Hepatocyte (in vitro differentiated cells): ENCODE data around the gene CLDN5. TPM values are rescaled to one million over a fixed set of nuclear protein-coding genes. Genes with fewer than 3 reads are reported as not detected.

Experiments
- DNase-seq: peaks from one replicate; pipeline ENCODE4 v3.0.0-alpha.2; 2016; ENCODE audit warnings: low spot score
- H2AFZ ChIP-seq: fragments of 200-600 bp; sonication (generic); 2 replicates; pipeline ENCODE4 v1.6.0; 2016; ENCODE audit warnings: antibody characterized with exemption, mild to moderate bottlenecking
- H3K27ac ChIP-seq: fragments of 200-600 bp; sonication (generic); 2 replicates; pipeline ENCODE4 v1.5.1; 2016; ENCODE audit warnings: mild to moderate bottlenecking
- H3K27me3 ChIP-seq: fragments of 200-600 bp; sonication (generic); 2 replicates; pipeline ENCODE4 v1.6.1; 2016
- H3K36me3 ChIP-seq: fragments of 200-600 bp; sonication (generic); replicated peaks from 2 replicates; pipeline ENCODE4 v1.5.1; 2016; ENCODE audit warnings: low read depth; ENCODE audit not compliant: insufficient read depth
- H3K4me1 ChIP-seq: fragments of 200-600 bp; sonication (generic); 2 replicates; pipeline ENCODE4 v1.5.1; 2016; ENCODE audit warnings: mild to moderate bottlenecking, moderate library complexity; ENCODE audit not compliant: insufficient read depth
- H3K4me2 ChIP-seq: fragments of 200-600 bp; sonication (generic); 2 replicates; pipeline ENCODE4 v1.6.0; 2016
- H3K4me3 ChIP-seq: fragments of 200-600 bp; sonication (generic); 2 replicates; pipeline ENCODE4 v1.5.1; 2016; ENCODE audit warnings: mild to moderate bottlenecking
- H3K79me2 ChIP-seq: fragments of 200-600 bp; sonication (generic); 2 replicates; pipeline ENCODE4 v1.6.0; 2017; ENCODE audit warnings: mild to moderate bottlenecking
- H3K9me2 ChIP-seq: fragments of 200-600 bp; sonication (generic); replicated peaks from 2 replicates; pipeline ENCODE4 v1.6.0; 2017; ENCODE audit warnings: mild to moderate bottlenecking; ENCODE audit not compliant: insufficient read depth
- H3K9me3 ChIP-seq: fragments of 200-600 bp; sonication (generic); 2 replicates; pipeline ENCODE4 v1.5.1; 2016; ENCODE audit warnings: low read depth, mild to moderate bottlenecking
- H4K20me1 ChIP-seq: fragments of 200-600 bp; sonication (generic); 2 replicates; pipeline ENCODE4 v1.6.0; 2016; ENCODE audit warnings: mild to moderate bottlenecking; ENCODE audit not compliant: insufficient read depth, poor library complexity, severe bottlenecking
- EZH2 ChIP-seq: fragments of 200-600 bp; sonication (generic); IDR thresholded peaks from 2 replicates; pipeline ENCODE4 v1.6.1; 2016; ENCODE audit warnings: antibody characterized with exemption, mild to moderate bottlenecking, borderline replicate concordance
- EZH2phosphoT487 ChIP-seq: fragments of 200-600 bp; sonication (generic); IDR thresholded peaks from one replicate; pipeline ENCODE4 v1.6.1; 2018; ENCODE audit warnings: antibody characterized with exemption, mild to moderate bottlenecking, low read depth, moderate library complexity; ENCODE audit not compliant: unreplicated experiment, severe bottlenecking
- WGBS: methylation state at CpG from one replicate; pipeline ENCODE4 v1.1.6; 2016; ENCODE audit warnings: low lambda C conversion rate; ENCODE audit errors: missing lambda C conversion rate; 5-methylcytosine and 5-hydroxymethylcytosine counted together
- polyA plus RNA-seq: library from polyadenylated mRNA; unstranded; fragments of >200 nt; fragmentation: Nextera tagmentation; extraction: Ambion mirVana; gene quantifications from 2 replicates; pipeline ENCODE4 v1.2.1, GENCODE V29; 2016
- total RNA-seq: library from RNA; depleted of rRNA; stranded (reverse); fragments of >200 nt; gene quantifications from 2 replicates; pipeline ENCODE4 v1.2.3, GENCODE V29; 2014
- TF ChIP-seq, protein P1 (sequence below): fragments of 200-600 bp; sonication (generic); IDR thresholded peaks from 2 replicates; pipeline ENCODE4 v1.5.1; 2016; ENCODE audit warnings: antibody characterized with exemption, mild to moderate bottlenecking; ENCODE audit not compliant: poor library complexity

CLDN5 gene
- total and polyA plus RNA-seq, 2 experiments from 2014 or later: 4.9 to 9.9 TPM

DNA sequence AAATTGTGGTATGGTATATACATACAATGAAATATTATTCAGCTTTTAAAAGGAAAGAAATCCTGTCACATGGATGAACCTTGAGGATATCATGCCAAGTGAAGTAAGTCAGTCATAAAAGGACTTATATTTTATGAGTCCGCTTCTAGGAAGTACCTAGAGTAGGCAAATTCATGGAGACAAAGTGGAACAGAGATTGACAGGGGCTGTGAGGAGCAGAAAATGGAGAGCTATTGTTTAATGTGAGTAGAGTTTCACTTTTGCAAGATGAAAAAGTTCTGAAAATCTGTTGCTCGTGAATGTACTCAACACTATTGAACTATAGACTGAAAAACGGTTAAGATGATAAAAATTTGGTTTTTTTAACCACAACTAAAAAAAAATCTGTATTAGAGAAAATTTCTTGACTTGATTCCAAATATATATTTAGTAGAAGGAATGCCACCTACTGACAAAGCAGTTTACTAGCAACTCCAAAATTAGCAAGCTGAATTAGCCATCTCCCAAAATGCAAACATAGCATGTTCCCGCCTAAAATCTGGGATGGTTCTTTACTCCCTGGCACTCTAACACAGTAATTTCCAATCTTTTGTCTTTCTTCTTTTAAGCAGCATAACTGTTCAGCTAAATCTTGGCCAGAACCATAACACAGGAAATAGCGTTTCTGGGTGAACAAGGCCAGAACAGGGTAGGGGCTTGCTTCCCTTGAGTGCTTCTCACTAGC lies 46.7 kb downstream of the CLDN5 start:
- Histone ChIP-seq H2AFZ (no peak overlapping the region), H3K27ac (no peak overlapping the region), H3K36me3 (no peaks in the 10 kb centered on the region), H3K79me2 (peaks cover 56% of the 10 kb centered on the region), H3K27me3 (no peaks in the 10 kb centered on the region), H3K4me3 (peak overlapping the region; percentile 15), H4K20me1 (peaks cover 17% of the 10 kb centered on the region), H3K9me2 (no peaks in the 10 kb centered on the region), H3K4me2 (peak overlapping the region; percentile 74), H3K4me1 (no peaks in the 10 kb centered on the region), H3K9me3 (no peaks in the 10 kb centered on the region)
- DNase-seq: no peak
- TF ChIP-seq, protein P1, sequence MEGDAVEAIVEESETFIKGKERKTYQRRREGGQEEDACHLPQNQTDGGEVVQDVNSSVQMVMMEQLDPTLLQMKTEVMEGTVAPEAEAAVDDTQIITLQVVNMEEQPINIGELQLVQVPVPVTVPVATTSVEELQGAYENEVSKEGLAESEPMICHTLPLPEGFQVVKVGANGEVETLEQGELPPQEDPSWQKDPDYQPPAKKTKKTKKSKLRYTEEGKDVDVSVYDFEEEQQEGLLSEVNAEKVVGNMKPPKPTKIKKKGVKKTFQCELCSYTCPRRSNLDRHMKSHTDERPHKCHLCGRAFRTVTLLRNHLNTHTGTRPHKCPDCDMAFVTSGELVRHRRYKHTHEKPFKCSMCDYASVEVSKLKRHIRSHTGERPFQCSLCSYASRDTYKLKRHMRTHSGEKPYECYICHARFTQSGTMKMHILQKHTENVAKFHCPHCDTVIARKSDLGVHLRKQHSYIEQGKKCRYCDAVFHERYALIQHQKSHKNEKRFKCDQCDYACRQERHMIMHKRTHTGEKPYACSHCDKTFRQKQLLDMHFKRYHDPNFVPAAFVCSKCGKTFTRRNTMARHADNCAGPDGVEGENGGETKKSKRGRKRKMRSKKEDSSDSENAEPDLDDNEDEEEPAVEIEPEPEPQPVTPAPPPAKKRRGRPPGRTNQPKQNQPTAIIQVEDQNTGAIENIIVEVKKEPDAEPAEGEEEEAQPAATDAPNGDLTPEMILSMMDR: peak; percentile 30
- TF ChIP-seq EZH2 (no peak), EZH2phosphoT487 (no peak)
- WGBS: 63% methylated on average over 5 of the region's 5 CpGs

DNA sequence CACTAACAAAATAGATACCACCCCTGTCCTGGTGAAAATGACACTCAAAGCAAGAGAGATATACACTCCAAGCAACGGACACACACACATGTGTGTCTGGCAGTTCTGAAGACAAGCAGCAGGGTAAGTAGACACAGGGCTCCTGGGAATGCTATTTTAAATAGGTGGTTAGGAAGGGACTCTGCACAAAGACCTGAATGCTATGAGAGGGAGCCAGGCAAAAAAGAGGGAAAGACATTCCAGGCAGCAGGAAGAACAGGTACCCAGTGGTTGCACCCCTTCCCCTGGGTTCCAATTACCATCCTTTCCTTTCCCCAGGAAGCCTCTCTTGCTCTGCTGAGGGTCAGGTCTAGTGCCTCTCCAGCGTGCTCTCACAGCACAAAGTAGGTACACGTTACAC lies 48.2 kb downstream of the CLDN5 start:
- Histone ChIP-seq H3K36me3 (no peaks in the 10 kb centered on the region), H3K27me3 (no peaks in the 10 kb centered on the region), H3K4me3 (no peak overlapping the region), H3K79me2 (peaks cover 55% of the 10 kb centered on the region), H4K20me1 (peaks cover 17% of the 10 kb centered on the region), H3K9me3 (no peaks in the 10 kb centered on the region), H3K9me2 (no peaks in the 10 kb centered on the region), H2AFZ (no peak overlapping the region), H3K4me2 (no peak overlapping the region), H3K27ac (no peak overlapping the region), H3K4me1 (no peaks in the 10 kb centered on the region)
- TF ChIP-seq, protein P1: no peak
- TF ChIP-seq EZH2phosphoT487 (no peak), EZH2 (no peak)
- no peak for DNase-seq
- WGBS: 90% methylated on average over 3 of the region's 3 CpGs

DNA sequence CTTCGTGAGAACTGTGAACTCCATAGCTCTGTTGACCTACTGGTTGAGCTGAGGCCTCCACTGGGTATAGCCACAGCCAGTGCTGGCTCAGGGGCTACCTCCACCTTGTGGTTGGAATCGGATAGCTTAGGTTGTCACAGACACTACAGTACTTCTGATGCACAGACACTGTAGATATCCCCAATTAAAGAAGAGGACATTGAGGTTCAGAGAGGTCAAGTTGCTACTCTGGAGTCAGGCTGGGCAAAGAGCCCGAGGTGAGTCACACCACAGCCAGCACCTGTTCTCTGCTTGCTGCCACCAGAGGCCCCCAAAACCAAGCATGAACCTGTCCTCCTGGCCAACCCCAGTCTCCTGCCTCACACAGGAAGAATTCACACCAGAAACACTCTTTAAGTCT lies 50.6 kb downstream of the CLDN5 start:
- H3K4me1 ChIP-seq: no peaks in the 10 kb centered on the region
- H3K27me3 ChIP-seq: no peaks in the 10 kb centered on the region
- H3K36me3 ChIP-seq: no peaks in the 10 kb centered on the region
- 65% methylated on average over 3 of the region's 3 CpGs for WGBS
- no peaks in the 10 kb centered on the region for H3K9me3 ChIP-seq
- no peak for TF ChIP-seq EZH2
- TF ChIP-seq EZH2phosphoT487: no peak
- TF ChIP-seq, protein P1: peak; percentile 5
- H3K27ac ChIP-seq: no peak overlapping the region
- no peak overlapping the region for H2AFZ ChIP-seq
- H3K79me2 ChIP-seq: peaks cover 49% of the 10 kb centered on the region
- DNase-seq: no peak
- no peaks in the 10 kb centered on the region for H3K9me2 ChIP-seq
- H3K4me3 ChIP-seq: no peak overlapping the region
- peaks cover 17% of the 10 kb centered on the region for H4K20me1 ChIP-seq
- no peak overlapping the region for H3K4me2 ChIP-seq

Other genes with a start within 250 kb of the CLDN5 start
- gene CLTCL1, start 232.7 kb downstream of the CLDN5 start, total RNA-seq: 2.2 and 4.3 TPM in 2 replicates
- 3.7 and 6.1 TPM in 2 replicates for gene CLTCL1, start 232.7 kb downstream of the CLDN5 start, polyA plus RNA-seq
- gene HIRA, start 92.7 kb downstream of the CLDN5 start, total RNA-seq: 23.6 and 30.6 TPM in 2 replicates
- 17.4 and 23.5 TPM in 2 replicates for gene HIRA, start 92.7 kb downstream of the CLDN5 start, polyA plus RNA-seq
- 25.9 and 28.1 TPM in 2 replicates for gene MRPL40, start 91.9 kb downstream of the CLDN5 start, total RNA-seq
- 57.6 and 62.9 TPM in 2 replicates for gene MRPL40, start 91.9 kb downstream of the CLDN5 start, polyA plus RNA-seq
- gene C22orf39, start 76.7 kb downstream of the CLDN5 start, total RNA-seq: 26.4 and 29.5 TPM in 2 replicates
- 29.0 and 32.4 TPM in 2 replicates for gene C22orf39, start 76.7 kb downstream of the CLDN5 start, polyA plus RNA-seq
- gene UFD1, start 45.2 kb downstream of the CLDN5 start, total RNA-seq: 48.6 and 51.5 TPM in 2 replicates
- gene UFD1, start 45.2 kb downstream of the CLDN5 start, polyA plus RNA-seq: 79.1 and 86.0 TPM in 2 replicates
- 6.5 and 7.1 TPM in 2 replicates for gene CDC45, start 44.5 kb downstream of the CLDN5 start, total RNA-seq
- 3.5 and 3.7 TPM in 2 replicates for gene CDC45, start 44.5 kb downstream of the CLDN5 start, polyA plus RNA-seq
- 4.3 and 10.0 TPM in 2 replicates for gene SEPTIN5, start 190.1 kb upstream of the CLDN5 start, total RNA-seq
- gene SEPTIN5, start 190.1 kb upstream of the CLDN5 start, polyA plus RNA-seq: 9.4 and 9.7 TPM in 2 replicates
- 1.0 and 2.5 TPM in 2 replicates for gene GP1BB, start 199.1 kb upstream of the CLDN5 start, total RNA-seq
- gene GP1BB, start 199.1 kb upstream of the CLDN5 start, polyA plus RNA-seq: 2.4 and 2.8 TPM in 2 replicates
- not detected in 2 replicates for gene TBX1, start 236.4 kb upstream of the CLDN5 start, total RNA-seq
- 0.07 and 1.1 TPM in 2 replicates for gene TBX1, start 236.4 kb upstream of the CLDN5 start, polyA plus RNA-seq